Measurements from ENCODE around the gene OLA1. TPM values are rescaled to one million over a fixed set of nuclear protein-coding genes. Genes with fewer than 3 reads are reported as not detected.

Gene OLA1
- total RNA-seq, 1 donor from 2014 or later = 67.6 TPM

- DNase-seq (ENCODE audit: low spot score) = no peak
Measured at GRCh38 chr2:174180165-174180724, 68.1 kb downstream of the OLA1 start.

GRCh38 chr2:174177316-174177890, 70.9 kb downstream of the OLA1 start:
- DNase-seq (ENCODE audit: low spot score) = no peak

GRCh38 chr2:174176898-174177297, 71.4 kb downstream of the OLA1 start:
- no peak for DNase-seq (ENCODE audit: low spot score)

- DNase-seq (ENCODE audit: low spot score) = no peak
Measured at GRCh38 chr2:174174741-174175140, 73.6 kb downstream of the OLA1 start.

GRCh38 chr2:174172802-174173355, 75.5 kb downstream of the OLA1 start:
- DNase-seq (ENCODE audit: low spot score) = no peak

- no peak for DNase-seq (ENCODE audit: low spot score)
Measured at GRCh38 chr2:174171686-174172445, 76.5 kb downstream of the OLA1 start.

GRCh38 chr2:174169372-174169771, 79.0 kb downstream of the OLA1 start:
- DNase-seq (ENCODE audit: low spot score) = no peak

- DNase-seq (ENCODE audit: low spot score) = no peak
Measured at GRCh38 chr2:174166261-174166660, 82.1 kb downstream of the OLA1 start.

GRCh38 chr2:174161490-174161889, 86.8 kb downstream of the OLA1 start:
- DNase-seq (ENCODE audit: low spot score) = no peak

- no peak for DNase-seq (ENCODE audit: low spot score)
Measured at GRCh38 chr2:174158003-174158402, 90.3 kb downstream of the OLA1 start.

- no peak for DNase-seq (ENCODE audit: low spot score)
Measured at GRCh38 chr2:174157053-174157452, 91.3 kb downstream of the OLA1 start.

- no peak for DNase-seq (ENCODE audit: low spot score)
Measured at GRCh38 chr2:174153757-174154680, 94.3 kb downstream of the OLA1 start.

- DNase-seq (ENCODE audit: low spot score) = no peak
Measured at GRCh38 chr2:174149530-174149929, 98.8 kb downstream of the OLA1 start.

GRCh38 chr2:174148833-174149232, 99.5 kb downstream of the OLA1 start:
- DNase-seq (ENCODE audit: low spot score) = no peak

- DNase-seq (ENCODE audit: low spot score) = no peak
Measured at GRCh38 chr2:174145827-174146226, 102.5 kb downstream of the OLA1 start.

GRCh38 chr2:174142290-174142689, 106.0 kb downstream of the OLA1 start:
- DNase-seq (ENCODE audit: low spot score) = no peak

- no peak for DNase-seq (ENCODE audit: low spot score)
Measured at GRCh38 chr2:174138161-174138560, 110.2 kb downstream of the OLA1 start.

- DNase-seq (ENCODE audit: low spot score) = no peak
Measured at GRCh38 chr2:174135981-174136380, 112.4 kb downstream of the OLA1 start.

- no peak for DNase-seq (ENCODE audit: low spot score)
Measured at GRCh38 chr2:174125090-174125489, 123.2 kb downstream of the OLA1 start.

GRCh38 chr2:174124181-174124580, 124.2 kb downstream of the OLA1 start:
- DNase-seq (ENCODE audit: low spot score) = no peak

GRCh38 chr2:174122185-174122584, 126.1 kb downstream of the OLA1 start:
- no peak for DNase-seq (ENCODE audit: low spot score)

- no peak for DNase-seq (ENCODE audit: low spot score)
Measured at GRCh38 chr2:174121612-174122011, 126.7 kb downstream of the OLA1 start.
